Keratinocyte (primary cell): Measurements from ENCODE around the gene IL3.

Experiments used
- EZH2 ChIP-seq: IDR thresholded peaks from one replicate; pipeline ENCODE4 v1.6.1; 2012; ENCODE audit warnings: inconsistent platforms, mild to moderate bottlenecking, low read length, moderate library complexity
- TF ChIP-seq, protein P1 (sequence below), 3 experiments: IDR thresholded peaks in 1 of 3; conservative IDR thresholded peaks in 1 of 3; optimal IDR thresholded peaks in 1 of 3; 2 replicates in 2 of 3; 3 replicates in 1 of 3; pipeline versions ENCODE3 to v1.5.1; 2011; ENCODE audit warnings: low read length in 3 of 3, mild to moderate bottlenecking in 3 of 3, moderate library complexity in 2 of 3, control low read depth in 1 of 3, inconsistent platforms in 1 of 3; ENCODE audit not compliant: insufficient read depth in 2 of 3; ENCODE audit errors: extremely low read depth in 1 of 3

DNA sequence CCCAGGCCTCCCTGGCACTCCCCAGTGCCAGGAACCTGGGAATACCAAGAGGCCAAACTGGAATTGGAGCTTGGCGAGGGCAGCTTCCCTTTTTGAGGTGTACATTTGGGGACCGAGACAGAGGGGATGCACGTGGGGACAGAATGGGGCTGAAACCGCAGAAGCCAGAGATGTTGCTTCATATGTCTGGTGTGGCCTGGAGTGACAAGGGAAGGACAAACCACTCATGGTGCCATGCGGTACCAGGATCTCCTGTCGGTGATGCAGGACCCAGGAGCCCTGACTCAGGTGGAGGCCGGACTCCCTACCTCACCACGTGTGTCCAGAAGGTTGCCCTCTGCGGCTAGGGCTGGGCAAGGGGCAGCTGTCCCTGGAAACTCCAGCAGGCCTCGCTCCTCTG, 9.1 kb downstream of the IL3 start:
- no peak for TF ChIP-seq EZH2
- TF ChIP-seq, protein P1, sequence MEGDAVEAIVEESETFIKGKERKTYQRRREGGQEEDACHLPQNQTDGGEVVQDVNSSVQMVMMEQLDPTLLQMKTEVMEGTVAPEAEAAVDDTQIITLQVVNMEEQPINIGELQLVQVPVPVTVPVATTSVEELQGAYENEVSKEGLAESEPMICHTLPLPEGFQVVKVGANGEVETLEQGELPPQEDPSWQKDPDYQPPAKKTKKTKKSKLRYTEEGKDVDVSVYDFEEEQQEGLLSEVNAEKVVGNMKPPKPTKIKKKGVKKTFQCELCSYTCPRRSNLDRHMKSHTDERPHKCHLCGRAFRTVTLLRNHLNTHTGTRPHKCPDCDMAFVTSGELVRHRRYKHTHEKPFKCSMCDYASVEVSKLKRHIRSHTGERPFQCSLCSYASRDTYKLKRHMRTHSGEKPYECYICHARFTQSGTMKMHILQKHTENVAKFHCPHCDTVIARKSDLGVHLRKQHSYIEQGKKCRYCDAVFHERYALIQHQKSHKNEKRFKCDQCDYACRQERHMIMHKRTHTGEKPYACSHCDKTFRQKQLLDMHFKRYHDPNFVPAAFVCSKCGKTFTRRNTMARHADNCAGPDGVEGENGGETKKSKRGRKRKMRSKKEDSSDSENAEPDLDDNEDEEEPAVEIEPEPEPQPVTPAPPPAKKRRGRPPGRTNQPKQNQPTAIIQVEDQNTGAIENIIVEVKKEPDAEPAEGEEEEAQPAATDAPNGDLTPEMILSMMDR (optimal IDR thresholded peaks at IDR 0.05 in 1 of 3, IDR thresholded peaks at IDR 0.05 in 1 of 3, conservative IDR thresholded peaks at IDR 0.05 in 1 of 3; ENCODE audit: extremely low read depth in 1 of 3, insufficient read depth in 2 of 3, low read length in 3 of 3), result no peak
